GM21786 (cell line): ENCODE data around the gene SH3YL1.

Experiments used
- ATAC-seq: cut with Tn5 transposase; IDR thresholded peaks from one replicate; pipeline ENCODE4 v1.9.1; 2021; ENCODE audit not compliant: unreplicated experiment

The SH3YL1 gene

DNA sequence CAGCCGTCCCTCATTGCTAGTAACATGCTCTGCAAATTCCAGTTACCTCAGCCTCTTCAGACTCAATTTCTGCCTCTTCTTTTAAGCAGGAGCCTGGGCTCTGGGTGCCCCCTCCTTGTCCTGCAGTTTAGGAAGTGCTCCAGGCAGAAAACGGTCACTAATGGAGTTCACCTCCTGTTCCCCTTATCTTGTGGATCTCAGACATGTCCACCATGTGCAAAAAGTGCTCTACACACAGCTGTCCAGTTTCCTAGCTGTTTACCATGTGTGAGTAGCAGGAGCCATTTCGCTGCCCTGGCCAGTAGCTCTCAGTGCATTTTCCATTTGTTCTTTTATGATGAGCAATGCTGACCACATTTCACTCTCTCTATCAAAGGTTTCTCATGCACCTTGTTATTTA is 4.9 kb downstream of the SH3YL1 start:
- no peak for ATAC-seq

DNA sequence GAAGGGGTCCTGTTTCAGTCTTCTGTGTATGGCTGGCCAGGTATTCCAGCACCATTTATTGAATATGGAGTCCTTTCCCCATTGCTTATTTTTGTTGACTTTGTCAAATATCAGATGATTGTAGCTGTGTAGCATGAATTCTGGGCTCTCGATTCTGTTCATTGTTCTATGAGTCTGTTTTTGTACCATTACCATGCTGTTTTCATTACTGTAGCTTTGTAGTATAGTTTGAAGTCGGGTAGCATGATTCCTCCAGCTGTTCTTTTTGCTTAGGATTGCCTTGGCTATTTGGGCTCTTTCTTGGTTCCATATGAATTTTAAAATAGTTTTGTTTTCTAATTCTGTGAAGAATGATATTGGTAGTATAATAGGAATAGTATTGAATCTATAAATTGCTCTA is 6.0 kb downstream of the SH3YL1 start:
- no peak for ATAC-seq

DNA sequence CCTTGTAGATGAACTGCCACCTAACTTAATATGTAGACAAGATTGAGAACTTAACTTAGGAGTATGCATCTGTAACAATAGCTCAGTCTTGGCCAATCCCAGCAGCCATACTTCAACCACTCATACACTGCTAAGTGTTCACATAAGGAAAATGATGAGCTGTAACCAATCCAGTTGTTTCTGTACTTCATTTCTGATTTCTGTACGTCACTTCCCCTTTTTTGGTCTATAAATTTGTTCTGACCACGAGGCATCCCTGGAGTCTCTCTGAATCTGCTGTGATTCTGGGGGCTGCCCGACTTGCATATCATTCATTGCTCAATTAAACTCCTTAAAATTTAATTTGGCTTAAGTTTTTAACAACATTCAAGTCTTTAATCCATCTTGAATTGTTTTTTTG is 6.4 kb downstream of the SH3YL1 start:
- ATAC-seq = no peak

DNA sequence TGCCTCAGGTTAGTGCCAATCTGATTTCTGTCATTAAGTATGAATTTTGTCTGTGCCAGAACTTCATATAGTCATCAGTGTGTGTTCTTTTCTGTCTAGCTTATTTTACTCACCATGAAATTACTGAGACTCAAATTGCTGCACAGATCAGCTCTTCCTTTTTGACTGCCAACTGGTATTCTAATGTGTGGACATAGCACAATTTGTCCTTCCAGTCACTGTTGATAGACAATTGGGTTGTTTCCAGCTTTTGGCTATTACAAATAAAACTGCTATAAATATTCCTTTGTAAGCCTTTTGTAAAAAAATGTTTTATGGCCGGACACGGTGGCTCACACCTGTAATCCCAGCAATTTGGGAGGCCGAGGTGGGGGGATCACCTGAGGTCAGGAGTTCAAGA is 7.7 kb downstream of the SH3YL1 start:
- ATAC-seq = no peak

DNA sequence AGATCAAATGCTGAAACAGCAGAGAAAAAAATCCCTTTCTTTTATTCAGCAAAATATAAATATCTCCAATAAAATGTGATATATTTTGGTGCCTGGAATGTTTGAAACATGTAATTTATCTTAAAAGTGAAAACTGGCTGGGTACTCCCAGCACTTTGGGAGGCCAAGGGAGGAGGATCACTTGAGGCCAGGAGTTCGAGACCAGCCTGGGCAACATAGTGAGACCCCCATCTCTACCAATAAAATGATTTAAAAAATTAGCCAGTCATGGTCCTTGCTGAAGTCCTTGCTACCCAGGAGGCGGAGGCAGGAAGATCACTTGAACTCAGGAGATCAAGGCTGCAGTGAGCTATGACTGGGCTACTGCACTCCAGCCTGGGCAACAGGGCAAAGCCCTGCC is 8.6 kb downstream of the SH3YL1 start:
- ATAC-seq = no peak

DNA sequence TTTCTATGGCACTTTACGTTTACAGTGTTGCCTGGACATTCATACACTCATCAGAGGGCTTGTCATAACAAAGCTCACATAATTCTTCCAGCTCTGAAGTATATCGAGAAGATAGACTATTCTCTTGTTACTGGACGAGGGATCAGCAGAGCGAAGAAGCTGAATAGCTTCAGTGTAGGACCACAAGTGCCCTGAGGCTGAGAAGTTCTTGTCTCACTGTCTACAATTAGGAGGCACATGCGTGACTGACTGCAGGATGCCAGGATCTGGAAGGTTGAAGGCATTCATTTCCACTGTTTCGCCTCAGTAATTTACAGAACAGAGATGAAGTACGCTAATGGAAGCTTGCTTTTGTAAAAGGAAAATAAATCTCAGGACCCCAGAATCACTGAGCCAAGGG is 9.6 kb downstream of the SH3YL1 start:
- ATAC-seq = no peak

DNA sequence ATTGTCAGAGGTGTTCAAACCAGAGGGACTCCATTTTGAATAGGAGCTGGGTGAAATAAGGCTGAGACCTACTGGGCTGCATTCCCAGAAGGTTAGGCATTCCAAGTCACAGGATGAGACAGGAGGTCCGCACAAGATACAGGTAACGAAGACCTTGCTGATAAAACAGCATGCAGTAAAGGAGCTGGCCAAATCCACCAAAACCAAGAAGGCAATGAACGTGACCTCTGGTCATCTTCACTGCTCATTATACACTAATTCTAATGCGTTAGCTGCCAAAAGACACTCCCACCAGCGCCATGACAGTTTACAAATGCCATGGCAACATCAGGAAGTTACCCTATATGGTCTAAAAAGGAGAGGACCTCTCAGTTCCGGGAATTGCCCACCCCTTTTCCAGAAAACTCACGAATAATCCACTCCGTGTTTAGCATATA is 10.6 kb downstream of the SH3YL1 start:
- no peak for ATAC-seq

DNA sequence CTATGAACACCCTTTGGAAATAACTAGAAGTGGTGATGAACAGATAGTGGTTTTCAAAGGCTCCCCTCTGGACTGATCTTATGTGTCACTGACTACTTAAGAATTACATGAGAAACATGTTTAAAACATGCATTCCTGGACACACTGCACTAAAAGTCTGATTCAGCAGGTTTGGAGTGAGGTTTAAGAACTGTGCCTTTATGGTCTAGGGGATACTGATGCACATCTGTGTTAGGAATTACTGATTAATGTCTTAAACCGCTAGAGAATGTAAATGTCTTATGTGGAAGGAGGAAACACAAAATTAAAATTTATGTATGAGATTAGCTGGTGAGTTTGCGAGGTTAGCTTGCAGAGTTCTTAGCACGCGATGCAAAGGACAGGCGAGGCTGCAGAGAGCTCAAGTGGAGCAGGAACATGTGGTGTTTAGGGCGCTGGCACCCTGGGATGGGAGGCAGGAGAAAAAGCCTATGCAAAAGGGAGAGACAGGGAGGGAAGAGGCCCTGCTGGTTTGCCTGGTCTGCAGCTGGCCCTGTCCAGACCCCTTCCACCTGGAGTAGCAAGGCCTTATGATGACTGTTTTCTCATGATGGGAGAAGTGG is 11.7 kb downstream of the SH3YL1 start:
- ATAC-seq = no peak

DNA sequence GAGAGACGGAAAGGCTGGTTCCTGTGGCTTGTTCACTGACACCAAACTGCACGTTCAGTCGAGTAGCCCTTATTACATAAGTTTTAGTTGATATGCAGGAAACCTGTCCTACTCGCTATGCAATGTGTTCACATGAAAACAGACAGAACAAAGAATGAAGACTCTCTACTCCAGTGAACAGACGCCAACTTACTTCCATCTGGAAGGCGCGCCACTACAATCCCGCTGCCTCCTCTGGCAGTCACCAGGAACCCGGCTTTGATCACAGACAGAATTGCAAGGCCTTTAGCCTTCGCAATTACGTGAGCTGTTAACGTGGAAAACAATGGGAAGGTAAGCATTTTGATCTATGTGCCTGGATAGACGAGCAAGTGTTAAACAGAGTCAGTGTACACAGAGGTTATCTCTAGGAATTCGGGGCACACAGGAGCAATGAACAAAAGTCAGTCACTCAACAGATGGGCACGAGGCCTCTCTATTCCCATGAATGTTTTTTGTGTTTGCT is 14.2 kb downstream of the SH3YL1 start:
- ATAC-seq = no peak

DNA sequence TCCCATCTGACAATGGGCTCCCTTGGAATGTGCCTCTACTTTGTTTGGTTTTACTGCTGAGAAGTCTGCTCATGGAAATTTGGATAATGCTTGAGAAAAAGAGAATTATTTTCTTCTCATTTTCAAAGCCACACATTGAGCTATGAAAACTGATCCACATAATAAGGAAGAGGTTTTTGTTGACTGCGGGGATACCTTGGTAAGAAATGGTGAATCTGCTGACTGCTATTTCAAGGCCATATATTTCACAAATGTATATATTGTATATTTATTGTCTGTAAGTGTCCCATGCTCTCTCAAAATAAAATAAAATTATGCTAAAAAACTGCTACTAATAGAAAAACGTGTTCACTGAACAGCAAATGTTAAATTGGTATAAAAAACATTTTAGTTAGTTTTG is 15.1 kb downstream of the SH3YL1 start:
- no peak for ATAC-seq

DNA sequence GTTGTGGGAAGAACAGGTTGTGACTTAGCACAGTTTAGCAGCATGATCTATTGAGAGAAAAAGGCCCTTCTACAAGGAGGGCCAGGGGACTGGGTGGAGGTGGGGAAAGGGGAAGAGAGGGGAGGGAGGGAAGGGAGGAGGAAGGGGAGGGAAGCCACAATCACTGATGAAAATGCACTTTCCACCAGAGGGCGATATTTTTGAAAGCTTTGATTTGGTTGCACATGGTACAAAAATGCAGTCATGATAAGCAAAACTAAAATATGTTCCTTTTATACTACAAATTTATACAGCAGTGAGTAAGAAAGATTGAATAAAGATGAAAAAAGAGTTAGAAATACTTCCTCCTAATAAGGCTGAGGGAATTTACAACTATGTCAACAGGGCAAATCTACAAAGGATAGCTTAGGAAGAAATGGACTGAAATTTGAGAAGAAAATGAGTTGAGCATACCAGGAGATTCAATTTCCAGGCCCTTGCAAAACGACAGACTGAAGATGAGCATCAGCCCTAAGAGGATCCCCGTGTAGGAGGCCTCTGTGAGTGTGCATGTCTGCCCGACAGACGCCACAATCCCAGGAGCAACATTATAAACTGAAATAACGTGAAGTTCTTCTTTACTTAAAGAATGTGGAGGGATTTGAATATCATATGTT is 17.2 kb downstream of the SH3YL1 start:
- ATAC-seq = no peak

DNA sequence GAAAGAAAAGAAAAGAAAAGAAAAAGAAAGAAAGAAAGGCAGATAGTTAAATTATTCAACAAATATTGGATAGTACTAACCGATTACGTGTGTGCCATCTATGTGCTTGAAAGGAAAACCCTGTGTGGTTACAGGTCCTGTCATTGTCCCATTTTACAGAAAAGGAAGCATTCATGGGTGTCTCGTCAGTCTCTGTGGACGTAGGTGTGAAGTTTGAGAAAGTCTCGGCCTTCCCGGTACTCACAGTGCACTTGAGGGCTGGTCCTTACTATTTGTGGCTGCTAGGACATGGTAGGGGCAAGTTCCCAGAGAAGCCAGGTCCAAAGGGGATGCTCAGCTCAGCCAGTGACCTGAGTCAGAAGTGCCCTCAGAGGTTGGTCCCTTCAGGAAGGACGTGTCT is 19.3 kb downstream of the SH3YL1 start:
- no peak for ATAC-seq

DNA sequence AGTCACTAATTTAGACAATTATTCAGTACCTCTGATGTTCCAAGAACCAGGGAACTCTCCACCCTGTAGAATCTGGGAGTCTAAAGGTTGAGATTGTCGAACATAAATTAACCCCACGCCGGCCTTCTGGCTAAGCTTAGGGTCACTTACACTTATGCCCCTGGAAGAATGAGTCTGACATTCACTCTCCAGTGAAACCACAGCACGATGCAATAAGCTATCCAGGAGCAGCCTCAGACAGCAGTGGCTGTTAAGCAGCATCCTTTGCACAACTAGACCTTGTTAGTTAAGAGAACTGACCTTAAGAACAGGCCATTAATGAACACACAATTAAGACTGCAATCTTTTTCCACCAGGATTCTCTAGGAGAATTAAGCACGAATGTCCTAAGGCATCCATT is 25.0 kb downstream of the SH3YL1 start:
- ATAC-seq = no peak

DNA sequence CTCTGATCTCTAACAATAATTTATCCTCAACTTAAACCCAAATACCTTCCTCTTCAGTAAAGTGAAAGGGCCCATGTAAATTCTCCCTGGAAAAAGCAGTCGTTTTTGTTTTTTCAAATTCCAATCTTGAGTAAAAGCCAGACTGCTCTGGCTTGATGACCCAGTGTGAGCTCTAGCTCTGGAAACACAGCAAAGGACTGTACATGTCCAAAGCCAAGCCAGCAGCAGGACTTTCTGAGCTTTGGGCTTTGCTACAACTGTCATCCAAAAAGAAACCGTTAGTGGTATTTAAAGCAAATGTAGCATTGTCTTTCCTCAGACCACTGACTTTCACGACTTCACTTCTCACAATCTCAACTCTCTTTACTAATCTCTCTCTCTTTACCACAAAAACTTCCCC is 25.4 kb downstream of the SH3YL1 start:
- ATAC-seq = no peak

DNA sequence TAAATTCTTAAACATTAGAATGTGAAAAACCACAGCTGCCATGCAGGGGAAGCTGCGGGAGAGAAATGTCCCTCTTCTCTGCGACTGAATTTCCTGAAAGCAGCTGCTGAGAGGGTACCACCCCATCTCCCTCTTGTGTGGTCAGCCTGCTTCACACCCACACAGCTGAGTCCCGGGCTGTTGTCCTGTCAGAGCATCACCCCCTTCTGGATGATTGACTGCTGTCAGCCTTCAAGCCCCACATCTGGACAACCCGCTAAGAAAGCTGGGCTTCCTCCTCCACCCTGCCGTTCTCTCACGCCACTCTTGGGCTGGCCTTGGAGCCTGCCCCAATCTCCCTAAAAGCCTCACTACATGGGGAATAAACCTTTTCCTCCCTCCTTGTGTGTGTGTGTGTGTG is 26.0 kb downstream of the SH3YL1 start:
- no peak for ATAC-seq

DNA sequence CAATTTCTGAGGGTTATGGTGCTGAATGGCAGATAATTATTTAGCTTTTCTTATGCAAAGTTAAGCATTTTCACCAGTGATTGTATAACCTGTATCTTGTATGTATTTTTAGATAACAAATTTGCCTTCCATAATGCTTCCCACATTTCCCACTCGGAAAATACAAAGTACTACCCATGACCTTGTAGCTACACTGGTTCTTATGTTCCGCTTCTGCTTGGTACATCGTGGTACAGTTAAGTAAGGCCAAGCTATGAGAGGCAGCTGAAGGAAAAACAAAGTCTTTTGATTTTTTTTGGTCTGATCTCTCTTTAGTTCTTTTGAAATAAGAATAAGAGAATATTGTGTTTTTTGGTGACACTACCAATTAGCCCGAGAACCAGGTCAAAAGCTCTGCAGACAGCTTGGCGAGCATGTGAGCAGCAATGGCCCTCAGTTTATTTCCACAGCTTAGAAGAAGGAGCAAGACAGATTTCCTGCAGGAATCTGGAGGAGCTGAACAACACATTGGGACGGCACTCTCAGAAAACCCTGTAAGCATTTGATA is 26.8 kb downstream of the SH3YL1 start:
- ATAC-seq = no peak

DNA sequence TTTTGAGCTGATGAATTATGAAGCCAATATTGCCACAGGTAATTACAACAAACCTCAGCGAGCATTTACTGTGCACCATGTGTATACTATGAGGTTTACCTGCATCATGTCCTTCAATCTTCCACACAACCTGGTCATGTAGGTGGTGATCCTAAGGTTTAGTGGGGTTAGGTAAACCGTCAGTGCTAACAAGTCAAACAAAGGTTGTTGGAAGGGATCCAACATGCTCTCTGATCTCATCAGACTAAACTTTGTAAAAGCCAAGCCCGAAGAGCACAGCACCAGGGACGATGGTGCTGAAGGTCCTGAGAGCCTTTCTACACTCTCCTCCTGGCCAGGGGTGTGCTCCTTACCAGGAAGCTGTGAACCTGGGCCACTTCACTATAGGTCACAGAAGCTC is 29.4 kb downstream of the SH3YL1 start:
- no peak for ATAC-seq

DNA sequence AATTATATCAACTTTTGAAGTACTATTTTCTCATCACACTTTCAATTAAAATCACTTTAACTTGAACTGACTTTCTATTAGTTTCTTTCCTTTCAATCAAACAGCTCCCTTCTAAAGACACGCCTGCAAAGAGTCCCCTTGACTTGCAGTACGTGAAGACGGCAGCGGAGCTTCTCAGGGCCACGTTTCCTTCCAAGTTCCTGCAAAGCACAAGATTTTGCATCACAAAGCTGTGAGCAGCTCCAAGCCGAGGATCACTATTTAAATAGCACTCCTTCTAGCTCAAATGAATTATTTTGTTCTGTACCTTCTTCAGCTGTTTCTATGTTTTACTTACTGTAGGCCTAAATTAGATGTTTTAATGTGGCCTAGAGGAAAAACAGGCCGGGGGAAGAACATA is 30.8 kb downstream of the SH3YL1 start:
- ATAC-seq = no peak

DNA sequence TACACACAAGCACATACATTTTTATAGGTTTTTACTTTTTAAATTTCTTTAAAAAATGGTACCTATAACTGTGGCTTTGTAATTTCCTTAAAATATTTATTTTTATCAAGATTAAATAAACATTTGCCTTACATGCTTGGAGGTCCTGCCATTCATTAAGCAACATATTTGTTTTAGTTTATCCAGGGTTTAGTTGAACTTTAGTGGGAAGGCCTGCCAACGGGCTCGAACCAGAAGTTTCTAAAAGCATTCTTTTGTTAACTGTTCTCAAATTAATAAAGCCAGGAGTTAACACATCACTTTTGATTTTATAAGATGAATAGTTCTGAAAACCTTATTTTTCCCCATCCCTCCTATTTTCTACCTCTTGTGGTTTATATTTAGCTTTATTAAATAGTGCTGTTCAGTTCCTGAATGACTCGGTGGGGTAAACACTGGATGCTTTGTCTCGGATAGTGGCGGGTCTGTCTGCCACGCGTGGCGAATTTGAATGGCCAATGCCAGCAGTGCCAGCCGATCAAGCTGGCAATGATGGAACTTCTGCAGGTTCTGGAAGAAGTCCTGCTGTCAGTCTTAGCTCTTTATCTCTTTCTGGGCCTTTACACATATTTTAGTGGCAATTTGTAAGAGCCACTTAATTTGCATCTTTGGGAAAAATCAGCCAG is 32.2 kb downstream of the SH3YL1 start:
- no peak for ATAC-seq

DNA sequence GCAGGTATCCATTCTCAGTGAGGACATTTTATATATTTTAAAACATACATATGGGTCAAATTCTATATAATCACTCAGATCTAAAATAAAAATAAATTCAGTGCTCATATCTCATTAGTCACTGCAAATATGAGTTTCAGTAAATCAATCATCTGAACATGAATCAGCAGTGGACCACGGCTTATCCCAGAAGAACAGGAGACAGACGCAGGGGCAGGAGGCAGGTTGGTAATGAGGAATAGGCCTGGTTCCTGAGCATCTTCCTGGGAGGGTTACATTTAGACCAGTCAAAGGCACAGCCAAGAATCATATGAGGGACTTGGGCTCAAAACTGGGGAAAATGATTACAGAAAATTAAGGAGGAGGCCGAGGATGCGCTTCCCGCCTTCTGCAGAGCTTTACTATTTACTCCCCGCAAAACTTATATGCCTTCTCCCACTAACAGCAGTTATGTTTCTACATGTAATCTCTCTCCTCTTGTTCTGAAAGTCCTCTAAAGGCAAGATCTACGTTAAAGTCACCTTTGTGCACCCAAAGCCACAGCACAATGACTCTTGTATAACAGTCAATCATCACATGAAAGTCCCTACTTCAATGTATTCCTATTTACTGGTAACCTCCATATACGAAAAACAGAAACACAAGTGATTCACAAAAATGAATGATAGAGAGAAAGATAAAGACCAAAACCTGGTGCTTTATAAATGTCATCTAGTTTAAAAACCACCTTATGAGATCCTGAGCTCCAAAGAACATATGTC is 35.1 kb downstream of the SH3YL1 start:
- ATAC-seq = no peak

DNA sequence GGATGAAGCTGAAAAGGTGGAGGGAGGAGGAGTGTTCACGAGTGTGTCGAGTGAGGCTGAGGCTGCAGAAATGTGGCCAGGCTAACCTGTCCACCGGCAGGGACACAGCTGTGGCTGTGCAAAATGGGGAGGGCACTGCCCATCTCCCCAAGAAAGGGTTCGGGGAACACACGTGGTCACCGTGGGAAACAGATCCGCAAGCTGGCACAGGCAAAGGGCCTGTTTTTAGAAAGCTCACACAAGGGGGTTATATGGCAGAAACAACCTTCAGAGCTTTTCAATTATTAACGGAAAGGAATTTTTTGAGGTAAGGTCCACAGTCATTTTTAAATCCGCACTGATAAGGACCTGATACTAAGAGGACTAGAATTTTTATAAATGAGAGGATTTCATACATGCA is 35.7 kb downstream of the SH3YL1 start:
- no peak for ATAC-seq
